ENCODE measurements around the gene CD2. TPM values are rescaled to one million over a fixed set of nuclear protein-coding genes. Genes with fewer than 3 reads are reported as not detected.

CD2 gene
- total and polyA plus RNA-seq, 2 of the 8 experiments (the other 6 are each of a cell fraction or from before 2014, with no cell fraction given) = not detected

DNA sequence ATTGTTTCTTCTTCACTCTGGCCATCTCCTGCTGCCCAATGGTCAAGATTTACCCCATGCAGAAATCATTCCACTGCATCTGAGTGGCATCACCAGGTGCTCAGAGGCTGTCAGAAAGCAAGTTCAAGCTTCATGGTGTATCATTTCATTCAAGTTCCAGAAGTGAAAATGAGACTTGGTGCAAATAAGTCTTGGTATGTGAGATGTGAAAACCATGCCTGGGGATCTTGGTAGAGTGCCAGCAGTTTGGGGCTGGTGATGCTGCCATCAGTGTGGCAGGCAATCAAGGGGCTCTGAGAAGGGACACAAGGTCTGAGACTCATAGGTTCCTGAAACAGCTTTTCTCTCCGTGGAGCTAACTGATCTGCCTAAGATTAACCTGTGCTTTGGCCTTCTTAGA lies 52.0 kb downstream of the CD2 start:
- no peak overlapping the region for H3K18ac ChIP-seq (ENCODE audit: extremely low read depth, low read length)
- H4K20me1 ChIP-seq (replicated peaks in 1 of 2; ENCODE audit: control insufficient read depth in 1 of 2, insufficient read depth in 2 of 2, low read length in 2 of 2) = no peaks in the 10 kb centered on the region
- 76% methylated on average over 1 of the region's 1 CpG; no CpG with 5 or more reads in 1 of the 2 experiments for WGBS, 2 experiments (ENCODE audit: extremely low coverage in 1 of 2, insufficient coverage in 1 of 2, insufficient read length in 1 of 2, insufficient replicate concordance in 2 of 2, low coverage in 1 of 2, low lambda C conversion rate in 2 of 2, missing lambda C conversion rate in 1 of 2)
- H4K91ac ChIP-seq (replicated peaks; ENCODE audit: insufficient read length, low read length) = no peak overlapping the region
- no peak overlapping the region for H3K4me3 ChIP-seq (ENCODE audit: extremely low read depth in 1 of 4, insufficient read depth in 2 of 4, low read depth in 3 of 4, low read length in 4 of 4)
- H3K23ac ChIP-seq (ENCODE audit: insufficient read length) = no peak overlapping the region
- POLR2A ChIA-PET (ENCODE audit: partially characterized antibody) = interaction anchor here (0.8 kb wide), 1 partner anchor 10 kb away, joined by 3 read pairs; no protein-coding TSS in a partner anchor
- FAIRE-seq = no peak
- H3K36me3 ChIP-seq (ENCODE audit: control insufficient read depth in 2 of 4, insufficient read depth in 4 of 4, low read length in 3 of 4) = no peaks in the 10 kb centered on the region
- H3K9ac ChIP-seq (replicated peaks in 1 of 4; ENCODE audit: extremely low read depth in 1 of 4, low read depth in 3 of 4, low read length in 3 of 4) = no peak overlapping the region
- H3K23me2 ChIP-seq (ENCODE audit: low read depth, low read length) = no peaks in the 10 kb centered on the region
- H4K8ac ChIP-seq (ENCODE audit: extremely low read depth, insufficient read depth, low read length) = no peak overlapping the region
- no peak overlapping the region for H3K27ac ChIP-seq (ENCODE audit: low read depth, low read length)
- CTCF ChIA-PET (ENCODE audit: partially characterized antibody) = interaction anchor here (0.5 to 0.9 kb wide), 4 partner anchors 10 to 1047 kb away, joined by 3 to 4 read pairs (median 3); no protein-coding TSS in a partner anchor
- no peak overlapping the region for H2BK120ac ChIP-seq (replicated peaks; ENCODE audit: low read depth, low read length)
- no peak overlapping the region for H2BK15ac ChIP-seq (ENCODE audit: low read length)
- no peak overlapping the region for H2BK12ac ChIP-seq (ENCODE audit: low read depth, low read length)
- no peak overlapping the region for H4K5ac ChIP-seq (ENCODE audit: insufficient read length, low read depth, low read length)
- H3K79me2 ChIP-seq (ENCODE audit: control insufficient read depth in 1 of 2, insufficient read depth in 2 of 2, low read length in 2 of 2) = no peaks in the 10 kb centered on the region
- no peaks in the 10 kb centered on the region for H3K79me1 ChIP-seq (ENCODE audit: low read depth, low read length)
- H2AK5ac ChIP-seq (ENCODE audit: low read depth, low read length) = no peak overlapping the region
- no peak overlapping the region for H2BK20ac ChIP-seq (ENCODE audit: low read length)
- peaks cover 0 to 7% (median 0%) of the 10 kb centered on the region in 4 experiments; a peak in 4 of 7 replicates for H3K4me1 ChIP-seq (replicated peaks in 1 of 4; ENCODE audit: control insufficient read depth in 3 of 4, insufficient read depth in 4 of 4, low read length in 3 of 4)
- no peaks in the 10 kb centered on the region for H3K27me3 ChIP-seq (replicated peaks in 1 of 4; ENCODE audit: control insufficient read depth in 3 of 4, extremely low read depth in 1 of 4, insufficient read depth in 3 of 4, low read length in 3 of 4)
- no peak overlapping the region for H2AFZ ChIP-seq (ENCODE audit: low read length)
- TF ChIP-seq SIRT6 (IDR thresholded peaks at IDR 0.05; ENCODE audit: low read length) = no peak
- no peak for TF ChIP-seq POLR2A (IDR thresholded peaks at IDR 0.05; ENCODE audit: control extremely low read depth in 1 of 2, low read depth in 2 of 2, low read length in 2 of 2)
- no peak for TF ChIP-seq KDM4A (IDR thresholded peaks at IDR 0.05; ENCODE audit: low read depth, low read length, severe bottlenecking)
- TF ChIP-seq POU5F1 (IDR thresholded peaks at IDR 0.05; ENCODE audit: low read depth, low read length) = no peak
- TF ChIP-seq GTF2F1 (IDR thresholded peaks at IDR 0.05; ENCODE audit: borderline replicate concordance, low read depth, low read length) = no peak
- TF ChIP-seq JUN (IDR thresholded peaks at IDR 0.05; ENCODE audit: low read depth, low read length) = no peak
- H3K9me3 ChIP-seq (ENCODE audit: insufficient read depth in 2 of 2, low read depth in 1 of 2, low read length in 1 of 2) = no peaks in the 10 kb centered on the region
- no peak overlapping the region for H3K56ac ChIP-seq (replicated peaks; ENCODE audit: insufficient read length, low read depth, low read length)
- no peak overlapping the region for H3K14ac ChIP-seq (ENCODE audit: insufficient read length)
- no peak overlapping the region for H3K4ac ChIP-seq (replicated peaks; ENCODE audit: insufficient read length, low read depth, low read length)
- DNase-seq (ENCODE audit: low read depth in 1 of 2, low spot score in 2 of 2) = no peak
- no peak overlapping the region for H3K4me2 ChIP-seq (ENCODE audit: insufficient read depth in 1 of 2, low read depth in 2 of 2, low read length in 2 of 2)
- H2BK5ac ChIP-seq (ENCODE audit: low read depth, low read length) = no peak overlapping the region

Measured in H1 (cell line).